NCI-H187 (cell line): ENCODE measurements around the gene APOL1.

Experiments
- DNase-seq, 2 experiments: peaks; one replicate each; lab custom pipeline; 2025; lab: John Stamatoyannopoulos, UW

The APOL1 gene

GRCh38 chr22:36311386-36312085, 58.6 kb downstream of the APOL1 start:
- no peak for DNase-seq

- no peak for DNase-seq
Measured at GRCh38 chr22:36315325-36315724, 62.4 kb downstream of the APOL1 start.

GRCh38 chr22:36316419-36316818, 63.5 kb downstream of the APOL1 start:
- no peak for DNase-seq
